CD8-positive, alpha-beta memory T cell (primary cell): ENCODE results near the gene CEP112. TPM values are rescaled to one million over a fixed set of nuclear protein-coding genes. Genes with fewer than 3 reads are reported as not detected.

ENCODE experiments used
- CTCF ChIA-PET: fragments of 350-600 bp; sonication (Branson Sonifier 250); formaldehyde crosslinking; loops from one replicate; lab custom pipeline; 2021; ENCODE audit warnings: antibody characterized with exemption; lab: Charles Lee
- POLR2A ChIA-PET: fragments of 350-600 bp; sonication (Branson Sonifier 250); formaldehyde crosslinking; loops from one replicate; lab custom pipeline; 2021; ENCODE audit warnings: antibody characterized with exemption; lab: Charles Lee
- DNase-seq, 5 donors: peaks; one replicate each; pipeline versions ENCODE4 v3.0.0 to v3.0.0-alpha.2; 2020 to 2022; ENCODE audit warnings: mixed read lengths in 1 of 5
- H3K27ac ChIP-seq: one replicate; pipeline ENCODE4 v1.7.0; 2013; ENCODE audit warnings: low read depth, mild to moderate bottlenecking, low read length, moderate library complexity
- H3K27me3 ChIP-seq: 2 replicates; pipeline ENCODE4 v1.7.0; 2013; ENCODE audit warnings: low read length, mild to moderate bottlenecking; ENCODE audit not compliant: insufficient read depth, poor library complexity, severe bottlenecking
- H3K36me3 ChIP-seq: 2 replicates; pipeline ENCODE4 v1.7.0; 2013; ENCODE audit warnings: mild to moderate bottlenecking, low read length, moderate library complexity; ENCODE audit not compliant: insufficient read depth
- H3K4me1 ChIP-seq: 2 replicates; pipeline ENCODE4 v1.7.0; 2013; ENCODE audit warnings: mild to moderate bottlenecking, low read length, moderate library complexity; ENCODE audit not compliant: insufficient read depth
- H3K4me3 ChIP-seq: 2 replicates; pipeline ENCODE4 v1.7.0; 2013; ENCODE audit warnings: mild to moderate bottlenecking, low read length
- H3K9me3 ChIP-seq: 2 replicates; pipeline ENCODE4 v1.7.0; 2013; ENCODE audit warnings: mild to moderate bottlenecking, low read length
- H3K27ac Mint-ChIP-seq, 8 donors: one replicate each; pipeline ENCODE4 v1.8.0; 2020 to 2021; ENCODE audit warnings: mixed read lengths in 8 of 8, mild to moderate bottlenecking in 6 of 8, inconsistent platforms in 3 of 8, moderate library complexity in 3 of 8
- H3K27me3 Mint-ChIP-seq, 2 donors: one replicate each; pipeline ENCODE4 v1.8.0; 2020 to 2021; ENCODE audit warnings: mixed read lengths in 2 of 2, mild to moderate bottlenecking in 1 of 2, moderate library complexity in 1 of 2
- H3K36me3 Mint-ChIP-seq, 3 donors: one replicate each; pipeline ENCODE4 v1.8.0; 2020 to 2021; ENCODE audit warnings: mixed read lengths in 3 of 3, inconsistent platforms in 1 of 3, mild to moderate bottlenecking in 1 of 3
- H3K4me1 Mint-ChIP-seq, 3 donors: one replicate each; pipeline ENCODE4 v1.8.0; 2020 to 2021; ENCODE audit warnings: mixed read lengths in 3 of 3, inconsistent platforms in 1 of 3, mild to moderate bottlenecking in 1 of 3
- H3K4me3 Mint-ChIP-seq, 7 donors: one replicate each; pipeline ENCODE4 v1.8.0; 2020 to 2021; ENCODE audit warnings: mixed read lengths in 7 of 7, mild to moderate bottlenecking in 6 of 7, moderate library complexity in 4 of 7, inconsistent platforms in 2 of 7
- H3K9me3 Mint-ChIP-seq, 5 donors: one replicate each; pipeline ENCODE4 v1.8.0; 2020 to 2022; ENCODE audit warnings: mixed read lengths in 5 of 5, mild to moderate bottlenecking in 3 of 5, moderate library complexity in 2 of 5, inconsistent platforms in 1 of 5
- polyA plus RNA-seq: library from polyadenylated mRNA; unstranded; fragments of 300-500 nt; fragmentation: Illumina TruSeq; gene quantifications from one replicate; pipeline ENCODE4 v1.2.3, GENCODE V29; 2021
- total RNA-seq, 2 experiments: library from RNA; stranded (reverse); gene quantifications; one replicate each; pipeline ENCODE4 v1.2.3, GENCODE V29; 2021

CEP112 gene
- total and polyA plus RNA-seq, 3 experiments from 2014 or later: 0.64 to 4.5 (median 3.0) TPM

DNA sequence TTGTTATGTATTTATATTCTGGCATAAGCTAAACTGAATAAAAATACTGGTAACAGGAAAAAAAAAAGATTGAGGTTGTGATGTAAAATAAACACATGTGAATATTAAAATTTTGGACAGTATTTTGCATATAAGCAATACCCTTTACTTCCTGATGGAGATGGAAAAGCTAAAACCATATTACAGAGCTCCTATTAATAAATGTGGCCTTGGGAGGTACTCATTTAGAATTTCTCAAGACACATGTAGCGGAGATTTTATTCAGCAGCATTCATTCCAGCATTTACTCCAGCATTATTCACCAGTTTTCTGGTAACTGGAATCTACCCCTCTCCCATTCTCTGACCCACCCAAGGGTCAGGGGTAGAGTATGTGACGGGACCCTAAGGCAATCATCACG, 536.2 kb downstream of the CEP112 start:
- Histone ChIP-seq H3K4me3 (no peak overlapping the region), H3K27ac (no peak overlapping the region), H3K36me3 (no peaks in the 10 kb centered on the region), H3K9me3 (no peaks in the 10 kb centered on the region), H3K4me1 (no peaks in the 10 kb centered on the region), H3K27me3 (no peaks in the 10 kb centered on the region)
- ChIA-PET POLR2A (no interaction called here), CTCF (no interaction called here)
- peaks cover 0 to 8% (median 1%) of the 10 kb centered on the region in 3 donors for H3K36me3 Mint-ChIP-seq
- H3K4me1 Mint-ChIP-seq: no peaks in the 10 kb centered on the region
- no peaks in the 10 kb centered on the region for H3K9me3 Mint-ChIP-seq
- H3K4me3 Mint-ChIP-seq: no peak overlapping the region
- no peak overlapping the region for H3K27ac Mint-ChIP-seq
- no peak for DNase-seq
- peaks cover 7 to 11% of the 10 kb centered on the region in 2 donors for H3K27me3 Mint-ChIP-seq

DNA sequence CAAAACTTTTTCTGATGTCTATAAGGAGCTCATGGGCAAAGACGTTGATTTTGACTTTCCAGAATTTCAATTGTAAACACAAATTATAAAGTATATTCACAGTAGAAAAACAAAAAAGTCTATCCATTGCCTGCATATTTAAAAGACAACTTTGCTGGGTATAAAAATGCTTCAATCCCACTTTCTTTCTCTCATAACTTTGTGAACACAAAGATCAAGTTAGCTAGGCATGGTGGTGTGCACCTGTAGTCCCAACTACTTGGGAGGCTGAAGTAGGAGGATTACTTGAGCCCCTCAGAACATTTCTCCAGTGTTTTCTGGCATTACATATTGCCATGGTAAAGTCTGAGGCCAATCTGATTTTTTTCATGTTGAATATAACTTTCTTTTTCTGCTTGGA, 547.4 kb downstream of the CEP112 start:
- Histone ChIP-seq H3K4me3 (no peak overlapping the region), H3K9me3 (no peaks in the 10 kb centered on the region), H3K27ac (no peak overlapping the region), H3K4me1 (no peaks in the 10 kb centered on the region), H3K27me3 (no peaks in the 10 kb centered on the region), H3K36me3 (no peaks in the 10 kb centered on the region)
- Mint-ChIP-seq H3K4me1 (no peaks in the 10 kb centered on the region), H3K4me3 (no peak overlapping the region), H3K9me3 (peaks cover 3 to 26% (median 10%) of the 10 kb centered on the region in 5 donors), H3K36me3 (peaks cover 0 to 46% (median 1%) of the 10 kb centered on the region in 3 donors), H3K27me3 (peaks cover 5 to 6% of the 10 kb centered on the region in 2 donors), H3K27ac (no peak overlapping the region)
- DNase-seq: no peak
- CTCF ChIA-PET: no interaction called here
- POLR2A ChIA-PET: no interaction called here

DNA sequence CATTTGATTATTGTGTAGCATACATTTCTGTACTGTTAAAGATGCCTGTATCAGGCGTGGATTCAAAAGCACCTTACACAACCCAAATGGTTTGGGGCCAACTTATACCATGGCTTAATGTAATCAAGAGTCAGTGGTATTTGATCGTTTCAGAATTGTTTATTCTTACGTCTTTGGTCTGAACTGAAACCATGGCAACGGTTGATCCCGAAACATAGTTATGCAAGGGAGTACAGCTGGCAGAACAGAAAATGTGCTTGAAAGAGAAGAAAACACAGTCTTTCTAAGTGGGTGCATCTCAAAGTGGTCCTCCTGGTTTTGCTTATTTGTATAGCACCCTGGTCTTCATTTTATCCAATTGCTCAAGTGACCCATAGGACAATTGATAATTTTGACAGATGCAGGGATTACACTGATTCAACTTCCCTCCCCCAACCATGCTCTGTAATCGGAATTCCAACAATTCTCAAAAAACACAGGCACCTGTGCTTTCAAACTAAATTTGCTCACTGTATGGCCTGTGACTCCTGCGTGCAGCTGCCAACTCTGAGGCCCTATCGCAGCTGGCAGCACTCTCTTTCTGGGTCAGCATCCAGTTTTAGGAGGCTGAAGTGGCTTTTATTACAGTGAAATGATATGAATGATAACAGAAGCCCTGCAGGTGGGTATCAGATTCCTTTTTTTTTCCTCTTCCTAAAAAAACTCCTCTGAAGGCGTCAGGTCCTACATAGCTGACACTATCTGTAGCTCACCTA, 553.5 kb downstream of the CEP112 start:
- H3K36me3 Mint-ChIP-seq: peaks cover 0 to 16% (median 0%) of the 10 kb centered on the region in 3 donors
- no peak overlapping the region for H3K4me3 Mint-ChIP-seq
- no peak overlapping the region for H3K27ac ChIP-seq
- DNase-seq: no peak
- no peaks in the 10 kb centered on the region for H3K27me3 ChIP-seq
- H3K4me3 ChIP-seq: no peak overlapping the region
- peaks cover 0 to 6% (median 0%) of the 10 kb centered on the region in 5 donors for H3K9me3 Mint-ChIP-seq
- ChIA-PET POLR2A (no interaction called here), CTCF (no interaction called here)
- H3K4me1 ChIP-seq: no peaks in the 10 kb centered on the region
- H3K36me3 ChIP-seq: no peaks in the 10 kb centered on the region
- H3K4me1 Mint-ChIP-seq: no peaks in the 10 kb centered on the region
- H3K27ac Mint-ChIP-seq: no peak overlapping the region
- H3K27me3 Mint-ChIP-seq: peaks cover 0 to 6% of the 10 kb centered on the region in 2 donors
- no peaks in the 10 kb centered on the region for H3K9me3 ChIP-seq

DNA sequence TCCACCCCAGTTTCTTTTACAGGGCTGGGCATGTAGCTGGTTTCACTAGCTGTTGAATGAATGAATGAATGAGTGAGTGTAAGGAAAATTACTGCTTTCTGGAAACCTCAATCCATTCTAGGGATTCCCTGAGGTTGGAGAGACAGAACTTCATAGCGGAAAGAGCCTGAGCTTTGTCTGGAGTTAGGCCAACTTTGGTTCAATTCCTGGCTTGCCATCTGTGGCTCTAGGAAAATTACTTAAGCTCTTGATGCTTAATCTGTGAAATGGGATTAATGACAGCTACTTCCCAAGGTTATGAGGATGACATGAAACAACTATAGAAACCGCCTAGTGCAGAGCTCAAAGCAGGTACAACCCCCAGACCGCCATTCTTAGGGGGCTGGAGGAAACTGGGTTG, 554.1 kb downstream of the CEP112 start:
- CTCF ChIA-PET: no interaction called here
- H3K4me1 Mint-ChIP-seq: no peaks in the 10 kb centered on the region
- peaks cover 0 to 6% (median 0%) of the 10 kb centered on the region in 5 donors for H3K9me3 Mint-ChIP-seq
- peaks cover 0 to 16% (median 0%) of the 10 kb centered on the region in 3 donors for H3K36me3 Mint-ChIP-seq
- H3K27me3 Mint-ChIP-seq: peaks cover 0 to 6% of the 10 kb centered on the region in 2 donors
- H3K4me1 ChIP-seq: no peaks in the 10 kb centered on the region
- no peak for DNase-seq
- no peak overlapping the region for H3K27ac Mint-ChIP-seq
- H3K36me3 ChIP-seq: no peaks in the 10 kb centered on the region
- no peaks in the 10 kb centered on the region for H3K27me3 ChIP-seq
- H3K27ac ChIP-seq: no peak overlapping the region
- H3K4me3 Mint-ChIP-seq: no peak overlapping the region
- POLR2A ChIA-PET: no interaction called here
- H3K9me3 ChIP-seq: no peaks in the 10 kb centered on the region
- H3K4me3 ChIP-seq: no peak overlapping the region

DNA sequence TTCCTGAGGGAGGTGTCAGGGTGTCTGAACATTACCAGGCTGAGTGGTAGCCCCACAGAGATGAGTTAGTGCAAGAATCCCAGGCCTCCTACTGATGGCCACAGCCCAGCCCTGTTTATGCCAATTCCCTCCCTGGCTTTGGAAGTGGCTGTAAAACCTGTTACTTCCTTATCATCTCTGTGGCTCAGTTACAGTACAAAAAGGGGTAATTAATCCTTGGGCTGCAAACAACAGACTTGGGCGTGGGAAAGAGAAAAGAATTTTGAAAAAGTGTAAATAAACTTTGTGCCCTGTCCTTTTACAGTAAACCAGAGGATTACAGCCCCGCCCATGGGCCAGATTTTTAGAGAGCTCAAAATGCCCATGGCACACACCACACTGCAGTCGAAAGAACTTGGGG, 557.4 kb downstream of the CEP112 start:
- H3K4me3 ChIP-seq: no peak overlapping the region
- POLR2A ChIA-PET: no interaction called here

DNA sequence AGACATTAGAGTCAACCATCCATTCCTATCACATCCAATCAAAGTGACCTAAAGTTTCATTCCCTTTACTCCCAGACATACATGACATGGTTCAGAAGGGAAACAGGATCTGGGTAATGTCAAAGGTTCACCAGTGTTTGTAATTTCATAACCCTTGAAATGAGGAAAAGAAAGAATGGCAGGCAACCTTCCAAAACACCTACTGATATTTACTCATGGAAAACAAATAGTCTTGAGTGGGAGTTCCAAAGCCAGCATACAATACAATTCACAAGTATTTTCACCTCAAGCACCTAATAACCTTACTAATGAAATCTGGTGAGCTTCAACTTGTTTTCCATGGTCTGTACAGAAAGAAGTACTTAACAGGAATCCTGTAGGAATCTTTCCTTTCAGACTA, 557.9 kb downstream of the CEP112 start:
- ChIA-PET CTCF (no interaction called here), POLR2A (no interaction called here)
- H3K36me3 Mint-ChIP-seq: no peaks in the 10 kb centered on the region
- Histone ChIP-seq H3K27ac (no peak overlapping the region), H3K36me3 (no peaks in the 10 kb centered on the region), H3K27me3 (no peaks in the 10 kb centered on the region), H3K4me1 (no peaks in the 10 kb centered on the region), H3K4me3 (no peak overlapping the region), H3K9me3 (no peaks in the 10 kb centered on the region)
- no peak overlapping the region for H3K27ac Mint-ChIP-seq
- no peaks in the 10 kb centered on the region for H3K4me1 Mint-ChIP-seq
- H3K9me3 Mint-ChIP-seq: no peaks in the 10 kb centered on the region
- peaks cover 3 to 4% of the 10 kb centered on the region in 2 donors for H3K27me3 Mint-ChIP-seq
- no peak overlapping the region for H3K4me3 Mint-ChIP-seq
- DNase-seq: no peak

More for the DNA sequence above, 557.4 kb downstream of the CEP112 start:
- Histone ChIP-seq H3K27me3 (no peaks in the 10 kb centered on the region), H3K4me1 (no peaks in the 10 kb centered on the region), H3K36me3 (no peaks in the 10 kb centered on the region), H3K9me3 (no peaks in the 10 kb centered on the region), H3K27ac (no peak overlapping the region)
- H3K9me3 Mint-ChIP-seq: no peaks in the 10 kb centered on the region
- no peak overlapping the region for H3K4me3 Mint-ChIP-seq
- DNase-seq: no peak
- H3K36me3 Mint-ChIP-seq: no peaks in the 10 kb centered on the region
- H3K27me3 Mint-ChIP-seq: peaks cover 0 to 2% of the 10 kb centered on the region in 2 donors
- no peak overlapping the region for H3K27ac Mint-ChIP-seq
- no peaks in the 10 kb centered on the region for H3K4me1 Mint-ChIP-seq
- CTCF ChIA-PET: no interaction called here

DNA sequence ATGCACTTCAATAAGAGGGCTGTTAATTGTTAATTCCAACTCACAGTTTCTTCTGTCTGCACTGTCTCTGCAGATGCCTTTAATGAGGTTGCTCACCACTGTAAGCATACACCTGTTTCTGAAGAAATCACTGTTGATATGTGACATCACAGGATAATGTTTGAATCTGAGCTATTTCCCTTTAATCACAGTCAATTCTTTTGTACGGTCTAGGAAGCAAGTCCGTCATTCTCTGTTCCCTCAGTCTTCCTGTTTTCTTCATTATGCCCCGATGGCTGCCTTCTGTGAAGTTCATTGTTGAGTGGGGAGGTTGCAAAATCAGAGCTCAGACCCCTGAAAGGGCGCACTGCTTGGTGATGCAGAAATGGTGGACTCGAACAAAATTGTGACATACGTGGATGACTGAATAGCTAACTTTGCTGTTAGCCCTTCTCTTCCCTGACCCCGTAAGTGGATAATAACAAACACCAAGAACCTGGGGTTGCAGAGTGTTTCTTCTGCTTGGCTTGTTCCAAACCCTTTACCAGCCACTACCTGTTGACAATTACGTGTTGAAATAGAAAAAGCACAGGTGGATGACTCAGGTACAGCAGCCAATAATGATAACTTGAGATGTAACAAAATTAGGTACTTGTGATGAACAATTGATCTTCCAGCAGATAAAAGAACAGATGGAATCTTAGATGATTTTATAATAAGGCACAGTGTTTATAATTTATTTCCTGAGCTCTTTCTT, 558.6 kb downstream of the CEP112 start:
- H3K4me1 Mint-ChIP-seq: no peaks in the 10 kb centered on the region
- Histone ChIP-seq H3K36me3 (no peaks in the 10 kb centered on the region), H3K4me1 (no peaks in the 10 kb centered on the region), H3K27me3 (no peaks in the 10 kb centered on the region), H3K4me3 (no peak overlapping the region), H3K9me3 (no peaks in the 10 kb centered on the region), H3K27ac (no peak overlapping the region)
- no peak overlapping the region for H3K4me3 Mint-ChIP-seq
- CTCF ChIA-PET: no interaction called here
- no peak overlapping the region for H3K27ac Mint-ChIP-seq
- no peak for DNase-seq
- no peaks in the 10 kb centered on the region for H3K36me3 Mint-ChIP-seq
- peaks cover 3 to 8% of the 10 kb centered on the region in 2 donors for H3K27me3 Mint-ChIP-seq
- H3K9me3 Mint-ChIP-seq: no peaks in the 10 kb centered on the region
- POLR2A ChIA-PET: no interaction called here

DNA sequence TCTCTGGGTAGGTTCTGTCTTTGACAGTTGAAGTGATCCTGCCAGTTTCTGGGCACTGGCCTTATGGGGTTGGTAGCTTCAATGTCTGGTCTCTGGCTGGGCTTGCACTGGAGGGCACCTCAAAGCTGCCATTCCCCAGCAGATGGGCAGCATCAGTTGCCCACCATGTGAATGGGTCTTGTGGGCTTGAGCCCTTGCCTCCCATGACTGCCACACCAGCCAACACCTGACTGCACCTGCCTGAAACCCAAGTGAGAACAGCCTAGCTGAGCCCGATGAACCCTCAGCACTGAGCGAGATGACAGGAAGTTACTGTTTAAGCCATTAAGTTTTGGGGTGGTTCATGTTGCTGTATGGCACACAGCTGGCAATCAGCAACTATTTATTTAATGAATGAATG, 561.4 kb downstream of the CEP112 start:
- no peaks in the 10 kb centered on the region for H3K9me3 Mint-ChIP-seq
- POLR2A ChIA-PET: no interaction called here

More for the DNA sequence above, 561.4 kb downstream of the CEP112 start:
- no peak overlapping the region for H3K4me3 ChIP-seq
- H3K4me3 Mint-ChIP-seq: no peak overlapping the region
- no peaks in the 10 kb centered on the region for H3K27me3 ChIP-seq
- H3K36me3 Mint-ChIP-seq: no peaks in the 10 kb centered on the region
- no peak for DNase-seq
- CTCF ChIA-PET: no interaction called here
- H3K9me3 ChIP-seq: no peaks in the 10 kb centered on the region
- peaks cover 6 to 13% of the 10 kb centered on the region in 2 donors for H3K27me3 Mint-ChIP-seq
- no peaks in the 10 kb centered on the region for H3K4me1 ChIP-seq
- H3K27ac ChIP-seq: no peak overlapping the region
- no peak overlapping the region for H3K27ac Mint-ChIP-seq
- no peaks in the 10 kb centered on the region for H3K4me1 Mint-ChIP-seq
- no peaks in the 10 kb centered on the region for H3K36me3 ChIP-seq
